ENCODE measurements around the gene LPCAT2. TPM values are rescaled to one million over a fixed set of nuclear protein-coding genes. Genes with fewer than 3 reads are reported as not detected.

The LPCAT2 gene
- polyA plus RNA-seq, 2 of the 4 experiments (the other 2 are of a cell fraction): 8.0 to 16.3 TPM

DNA sequence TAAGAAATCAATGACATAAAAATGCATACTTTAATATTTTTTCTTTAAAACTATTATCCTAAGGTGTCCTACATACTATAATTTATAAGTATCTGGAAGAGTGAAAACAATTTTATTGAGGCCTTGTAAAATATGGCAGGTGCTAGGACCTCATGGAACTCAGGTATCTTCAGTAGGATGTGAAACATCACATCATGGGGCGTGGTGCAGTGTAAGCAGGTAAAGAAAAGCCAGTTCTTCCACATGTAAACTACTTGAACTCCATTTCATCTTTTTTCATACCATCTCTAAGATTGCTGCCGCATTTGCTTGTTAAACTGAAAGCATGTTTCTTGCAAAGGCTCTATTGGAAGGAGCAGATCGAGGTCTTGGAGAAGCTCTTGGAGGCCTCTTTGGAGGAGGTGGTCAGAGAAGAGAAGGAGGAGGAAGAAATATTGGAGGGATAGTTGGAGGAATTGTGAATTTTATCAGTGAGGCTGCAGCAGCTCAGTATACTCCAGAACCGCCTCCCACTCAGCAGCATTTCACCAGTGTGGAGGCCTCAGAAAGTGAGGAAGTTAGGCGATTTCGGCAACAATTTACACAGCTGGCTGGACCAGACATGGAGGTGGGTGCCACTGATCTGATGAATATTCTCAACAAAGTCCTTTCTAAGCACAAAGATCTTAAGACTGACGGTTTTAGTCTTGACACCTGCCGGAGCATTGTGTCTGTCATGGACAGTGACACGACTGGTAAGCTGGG, 57.7 kb downstream of the LPCAT2 start, which contains the start of gene CAPNS2:
Gene CAPNS2, plus strand, starts transcription at position 253 of the 744 bp plus-strand sequence. Its CDS starts 73 bp downstream, at position 326.
- TF ChIP-seq CEBPB (IDR thresholded peaks at IDR 0.05) (no peak), ZNF302 (CRISPR knock-in tag; IDR thresholded peaks at IDR 0.05) (no peak), TFCP2L1 (CRISPR knock-in tag; IDR thresholded peaks at IDR 0.05) (no peak)
- TF ChIP-seq, protein P1, sequence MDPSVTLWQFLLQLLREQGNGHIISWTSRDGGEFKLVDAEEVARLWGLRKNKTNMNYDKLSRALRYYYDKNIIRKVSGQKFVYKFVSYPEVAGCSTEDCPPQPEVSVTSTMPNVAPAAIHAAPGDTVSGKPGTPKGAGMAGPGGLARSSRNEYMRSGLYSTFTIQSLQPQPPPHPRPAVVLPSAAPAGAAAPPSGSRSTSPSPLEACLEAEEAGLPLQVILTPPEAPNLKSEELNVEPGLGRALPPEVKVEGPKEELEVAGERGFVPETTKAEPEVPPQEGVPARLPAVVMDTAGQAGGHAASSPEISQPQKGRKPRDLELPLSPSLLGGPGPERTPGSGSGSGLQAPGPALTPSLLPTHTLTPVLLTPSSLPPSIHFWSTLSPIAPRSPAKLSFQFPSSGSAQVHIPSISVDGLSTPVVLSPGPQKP (IDR thresholded peaks at IDR 0.05; ENCODE audit: low read depth, low read length): no peak
- TF ChIP-seq, protein P2, sequence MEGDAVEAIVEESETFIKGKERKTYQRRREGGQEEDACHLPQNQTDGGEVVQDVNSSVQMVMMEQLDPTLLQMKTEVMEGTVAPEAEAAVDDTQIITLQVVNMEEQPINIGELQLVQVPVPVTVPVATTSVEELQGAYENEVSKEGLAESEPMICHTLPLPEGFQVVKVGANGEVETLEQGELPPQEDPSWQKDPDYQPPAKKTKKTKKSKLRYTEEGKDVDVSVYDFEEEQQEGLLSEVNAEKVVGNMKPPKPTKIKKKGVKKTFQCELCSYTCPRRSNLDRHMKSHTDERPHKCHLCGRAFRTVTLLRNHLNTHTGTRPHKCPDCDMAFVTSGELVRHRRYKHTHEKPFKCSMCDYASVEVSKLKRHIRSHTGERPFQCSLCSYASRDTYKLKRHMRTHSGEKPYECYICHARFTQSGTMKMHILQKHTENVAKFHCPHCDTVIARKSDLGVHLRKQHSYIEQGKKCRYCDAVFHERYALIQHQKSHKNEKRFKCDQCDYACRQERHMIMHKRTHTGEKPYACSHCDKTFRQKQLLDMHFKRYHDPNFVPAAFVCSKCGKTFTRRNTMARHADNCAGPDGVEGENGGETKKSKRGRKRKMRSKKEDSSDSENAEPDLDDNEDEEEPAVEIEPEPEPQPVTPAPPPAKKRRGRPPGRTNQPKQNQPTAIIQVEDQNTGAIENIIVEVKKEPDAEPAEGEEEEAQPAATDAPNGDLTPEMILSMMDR (IDR thresholded peaks at IDR 0.05): no peak
- TF ChIP-seq, protein P3, sequence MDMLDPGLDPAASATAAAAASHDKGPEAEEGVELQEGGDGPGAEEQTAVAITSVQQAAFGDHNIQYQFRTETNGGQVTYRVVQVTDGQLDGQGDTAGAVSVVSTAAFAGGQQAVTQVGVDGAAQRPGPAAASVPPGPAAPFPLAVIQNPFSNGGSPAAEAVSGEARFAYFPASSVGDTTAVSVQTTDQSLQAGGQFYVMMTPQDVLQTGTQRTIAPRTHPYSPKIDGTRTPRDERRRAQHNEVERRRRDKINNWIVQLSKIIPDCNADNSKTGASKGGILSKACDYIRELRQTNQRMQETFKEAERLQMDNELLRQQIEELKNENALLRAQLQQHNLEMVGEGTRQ (IDR thresholded peaks at IDR 0.05): no peak
- DNase-seq (ENCODE audit: low read depth in 1 of 2, low spot score in 1 of 2) (no peak), ATAC-seq (no peak), FAIRE-seq (no peak)
- WGBS (ENCODE audit: missing lambda C conversion rate): 80% methylated on average over 9 of the region's 9 CpGs
- CTCF ChIA-PET: interaction anchor here (0.7 to 1.9 kb wide), 6 partner anchors 8 to 145 kb away, joined by 3 to 6 read pairs (median 3); no protein-coding TSS in a partner anchor
- no peak within 1 kb of the TSS for H3K4me3 ChIP-seq
- no peak within 1 kb of the TSS for H3K4me2 ChIP-seq
- POLR2A ChIA-PET: no interaction called here
- H3K27ac ChIP-seq: no peak within 1 kb of the TSS
- H3K4me1 ChIP-seq: no peaks in the 10 kb centered on the region
- H3K9me3 ChIP-seq: no peaks in the 10 kb centered on the region

DNA sequence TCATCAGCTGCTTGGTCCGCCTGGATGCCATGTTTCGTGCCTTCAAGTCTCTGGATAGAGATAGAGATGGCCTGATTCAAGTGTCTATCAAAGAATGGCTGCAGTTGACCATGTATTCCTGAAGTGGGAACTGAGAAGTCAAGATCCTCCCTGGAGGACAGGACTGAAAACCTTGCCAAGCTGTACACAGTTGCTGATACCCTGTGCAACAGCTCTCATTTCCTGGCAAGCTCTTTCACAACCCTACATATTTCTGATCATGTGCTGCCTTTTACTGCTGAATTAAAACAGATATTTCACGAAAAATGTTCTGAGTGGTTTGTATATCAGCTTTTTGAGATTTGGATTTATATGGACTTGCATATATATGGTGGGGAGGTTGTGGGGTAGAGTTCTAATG, 58.5 kb downstream of the LPCAT2 start:
- Histone ChIP-seq H3K4me1 (no peaks in the 10 kb centered on the region), H3K9me3 (no peaks in the 10 kb centered on the region), H3K4me3 (no peak overlapping the region), H3K27ac (no peak overlapping the region), H3K4me2 (no peak overlapping the region)
- ChIA-PET CTCF (interaction anchor here (0.7 to 1.9 kb wide), 7 partner anchors 9 to 144 kb away, joined by 3 to 8 read pairs (median 3); no protein-coding TSS in a partner anchor), POLR2A (no interaction called here)
- 59% methylated on average over 3 of the region's 3 CpGs for WGBS (ENCODE audit: missing lambda C conversion rate)
- DNase-seq (ENCODE audit: low read depth in 1 of 2, low spot score in 1 of 2) (no peak), ATAC-seq (no peak), FAIRE-seq (no peak)
- no peak for TF ChIP-seq FOXS1 (CRISPR knock-in tag; IDR thresholded peaks at IDR 0.05)
- TF ChIP-seq, protein P1 (IDR thresholded peaks at IDR 0.05; ENCODE audit: low read depth, low read length): no peak
- TF ChIP-seq GATA3 (IDR thresholded peaks at IDR 0.05; ENCODE audit: borderline replicate concordance): no peak
- TF ChIP-seq HOXA7 (CRISPR knock-in tag; IDR thresholded peaks at IDR 0.05): no peak
- no peak for TF ChIP-seq BCL3 (IDR thresholded peaks at IDR 0.05)
- no peak for TF ChIP-seq E2F6 (IDR thresholded peaks at IDR 0.05; ENCODE audit: borderline replicate concordance, low read depth)
- TF ChIP-seq TFCP2L1 (CRISPR knock-in tag; IDR thresholded peaks at IDR 0.05): no peak
- TF ChIP-seq RNF2 (IDR thresholded peaks at IDR 0.05; ENCODE audit: borderline replicate concordance, low read depth): no peak
- no peak for TF ChIP-seq SREBF2 (IDR thresholded peaks at IDR 0.05)
